Measurements from ENCODE around the gene S1PR5.
"Not testable (repeated sequence)": the region's sequence is repeated elsewhere in the genome, so short reads cannot be mapped to it uniquely, and the experiment has no call there.

Gene S1PR5

GRCh38 chr19:10544242-10544752 lies 27.1 kb upstream of the S1PR5 start:
- no peak for DNase-seq

GRCh38 chr19:10543420-10544241 lies 26.4 kb upstream of the S1PR5 start, which contains the start of gene ATG4D:
TSS of gene ATG4D (plus strand) at chr19:10543904. CDS start at chr19:10544091, 187 bp downstream.
- peak; percentile 88 for DNase-seq

- peak; percentile 68 for DNase-seq
These were observed 25.8 kb upstream of the S1PR5 start for GRCh38 chr19:10543059-10543419.

GRCh38 chr19:10539016-10539415 lies 21.8 kb upstream of the S1PR5 start:
- not testable (repeated sequence) for DNase-seq

DNA sequence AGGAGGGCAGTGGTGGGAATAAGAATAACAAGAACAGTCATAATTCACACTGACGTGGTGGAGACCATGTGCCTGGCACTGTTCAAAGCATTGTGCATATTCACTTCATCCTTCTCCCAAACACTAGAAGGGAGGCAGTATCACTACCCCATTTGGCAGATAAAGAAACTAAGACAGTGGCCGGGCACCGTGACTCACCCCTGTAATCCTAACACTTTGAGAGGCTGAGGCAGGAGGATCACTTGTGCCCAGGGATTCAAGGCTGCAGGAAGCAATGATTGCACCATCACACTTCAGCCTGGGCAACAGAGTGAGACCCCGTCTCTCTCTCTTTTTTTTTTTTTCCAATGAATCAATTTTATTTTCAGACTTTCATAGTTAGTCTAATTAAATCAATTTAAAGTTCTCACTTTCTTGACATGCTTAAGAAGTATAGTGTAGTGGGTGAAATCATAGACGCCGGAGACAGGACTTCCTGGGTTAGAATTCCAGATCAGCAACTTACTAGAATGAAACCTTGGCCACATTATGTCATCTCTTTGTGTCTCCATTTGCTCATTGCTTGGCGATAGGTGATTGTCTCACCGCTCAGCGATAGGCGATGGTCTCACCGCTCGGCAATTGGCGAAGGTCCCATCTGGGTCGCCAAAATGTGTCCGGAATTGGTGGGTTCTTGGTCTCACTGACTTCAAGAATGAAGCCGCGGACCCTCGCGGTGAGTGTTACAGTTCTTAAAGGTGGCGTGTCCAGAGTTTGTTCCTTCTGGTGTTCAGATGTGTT lies 21.1 kb upstream of the S1PR5 start:
- DNase-seq: no peak

GRCh38 chr19:10537668-10538067 lies 20.4 kb upstream of the S1PR5 start:
- no peak for DNase-seq

DNA sequence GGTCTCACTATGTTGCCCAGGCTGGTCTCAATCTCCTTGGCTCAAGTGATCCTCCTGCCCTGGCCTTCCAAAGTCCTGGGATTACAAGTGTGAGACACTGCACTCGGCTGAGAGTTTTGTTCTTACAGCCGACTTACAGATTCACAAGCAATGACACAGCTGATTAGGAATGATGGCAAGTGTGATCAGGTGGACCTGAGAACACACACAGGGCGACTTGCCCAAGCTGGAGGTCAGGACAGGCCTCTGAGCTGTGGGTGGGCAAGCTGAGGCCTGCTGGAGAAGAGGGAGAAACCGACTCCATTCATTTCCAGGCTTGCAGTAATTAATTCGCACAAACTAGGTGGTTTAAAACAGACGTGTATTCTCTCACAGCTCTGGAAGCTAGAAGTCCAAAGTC lies 18.4 kb upstream of the S1PR5 start:
- no peak for DNase-seq

DNA sequence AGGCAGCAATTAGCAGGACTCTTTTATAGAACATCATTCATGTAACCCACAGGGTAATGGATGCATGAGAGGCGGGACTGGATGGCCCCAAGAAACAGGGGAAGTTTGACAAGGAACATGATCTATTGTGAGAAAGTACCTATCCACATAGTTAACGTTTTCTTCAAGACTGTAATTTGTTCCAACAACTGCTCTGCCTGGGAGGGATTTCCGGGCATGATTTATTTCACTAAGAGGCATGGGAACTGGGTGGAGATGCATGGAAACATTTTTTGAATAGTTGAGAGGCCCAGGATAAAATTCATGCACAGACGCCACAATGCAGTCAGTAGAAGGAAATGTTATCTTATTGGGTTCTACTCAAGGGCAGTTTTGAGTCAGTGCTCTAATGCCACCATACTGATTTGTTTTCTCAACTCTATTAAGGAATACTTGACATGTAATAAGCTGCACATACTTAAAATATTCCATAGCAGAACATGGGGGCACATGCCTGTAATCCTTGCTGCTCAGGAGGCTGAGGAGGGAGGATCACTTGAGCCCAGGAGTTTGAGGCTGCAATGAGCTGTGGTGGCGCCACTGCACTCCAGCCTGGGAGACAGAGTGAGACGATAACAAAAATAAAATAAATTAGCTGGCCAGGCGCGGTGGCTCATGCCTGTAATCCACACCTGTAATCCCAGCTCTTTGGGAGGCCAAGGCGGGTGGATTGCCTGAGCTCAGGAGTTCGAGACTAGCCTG lies 16.6 kb upstream of the S1PR5 start:
- DNase-seq: no peak

GRCh38 chr19:10532457-10532856 lies 15.2 kb upstream of the S1PR5 start:
- DNase-seq: no peak

DNA sequence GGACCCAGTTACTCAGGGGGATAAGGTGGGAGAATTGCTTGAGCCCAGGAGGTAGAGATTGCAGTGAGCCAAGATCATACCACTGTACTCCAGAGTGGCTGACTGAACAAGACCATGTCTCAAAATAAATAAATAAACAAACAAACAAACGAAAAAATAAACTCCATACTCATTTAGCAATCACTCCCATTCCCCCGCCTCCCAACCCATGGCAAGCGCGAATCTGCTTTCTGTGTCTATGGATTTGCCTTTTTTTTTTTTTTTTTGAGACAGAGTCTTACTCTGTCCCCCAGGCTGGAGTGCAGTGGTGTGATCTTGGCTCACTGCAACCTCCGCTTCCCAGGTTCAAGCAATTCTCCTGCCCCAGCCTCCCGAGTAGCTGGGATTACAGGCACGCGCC lies 9.6 kb upstream of the S1PR5 start:
- not testable (repeated sequence) for DNase-seq

- no peak for DNase-seq
These were observed 8.4 kb upstream of the S1PR5 start for GRCh38 chr19:10525636-10526035.

- no peak for DNase-seq
These were observed 5.9 kb upstream of the S1PR5 start for GRCh38 chr19:10523135-10523636.

- DNase-seq: no peak
These were observed 4.4 kb upstream of the S1PR5 start for GRCh38 chr19:10521461-10522171.

DNA sequence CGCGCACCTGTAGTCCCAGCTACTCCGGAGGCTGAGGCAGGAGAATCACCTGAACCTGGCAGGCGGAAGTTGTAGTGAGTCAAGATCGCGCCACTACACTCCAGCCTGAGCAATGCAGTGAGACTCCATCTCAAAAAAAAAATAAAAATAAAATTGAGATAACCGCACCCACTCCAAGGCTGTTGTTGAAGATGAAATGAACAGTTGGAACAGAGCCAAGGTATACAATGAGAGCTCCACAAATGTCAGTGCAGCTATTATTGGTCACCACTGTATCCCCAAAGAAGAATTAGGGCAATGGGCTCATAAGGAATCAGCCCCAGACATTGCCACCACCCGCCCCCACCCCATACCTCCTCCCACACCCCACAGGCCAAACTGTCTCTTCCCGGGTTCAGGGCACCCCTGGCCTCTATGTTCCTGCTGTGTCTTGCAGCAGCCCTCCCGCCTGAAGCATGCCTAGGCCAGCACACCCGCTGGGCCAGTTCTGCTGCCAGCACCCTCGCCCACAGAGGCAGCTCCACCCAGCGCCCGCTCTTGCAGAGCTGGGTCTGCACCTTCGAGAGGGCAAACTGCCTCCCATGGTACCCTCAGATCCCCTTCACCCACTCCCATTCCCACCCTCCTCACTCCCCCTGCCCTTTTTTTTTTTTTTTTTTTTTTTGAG lies 3.5 kb upstream of the S1PR5 start:
- no peak for DNase-seq

DNA sequence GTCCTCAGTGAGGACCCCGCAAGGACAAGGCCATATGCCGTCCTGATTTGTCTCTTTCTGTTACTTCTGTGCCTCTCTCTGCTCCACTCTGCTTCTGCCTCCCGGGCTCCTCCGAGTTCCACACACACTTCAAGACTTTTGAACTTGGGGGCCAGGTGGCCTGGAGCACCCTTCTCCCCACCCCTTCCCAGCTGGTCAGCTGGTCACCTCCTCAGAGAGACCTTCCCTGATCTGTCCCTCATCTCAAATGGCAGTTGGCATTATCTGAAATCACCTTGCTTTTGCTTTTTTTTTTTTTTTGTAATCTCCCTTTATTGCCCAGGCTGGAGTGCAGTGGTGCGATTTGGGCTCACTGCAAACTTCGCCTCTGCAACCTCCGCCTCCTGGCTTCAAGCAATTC lies 2.2 kb upstream of the S1PR5 start:
- DNase-seq: no peak

GRCh38 chr19:10518444-10519361 lies 1.5 kb upstream of the S1PR5 start:
- DNase-seq: no peak

DNA sequence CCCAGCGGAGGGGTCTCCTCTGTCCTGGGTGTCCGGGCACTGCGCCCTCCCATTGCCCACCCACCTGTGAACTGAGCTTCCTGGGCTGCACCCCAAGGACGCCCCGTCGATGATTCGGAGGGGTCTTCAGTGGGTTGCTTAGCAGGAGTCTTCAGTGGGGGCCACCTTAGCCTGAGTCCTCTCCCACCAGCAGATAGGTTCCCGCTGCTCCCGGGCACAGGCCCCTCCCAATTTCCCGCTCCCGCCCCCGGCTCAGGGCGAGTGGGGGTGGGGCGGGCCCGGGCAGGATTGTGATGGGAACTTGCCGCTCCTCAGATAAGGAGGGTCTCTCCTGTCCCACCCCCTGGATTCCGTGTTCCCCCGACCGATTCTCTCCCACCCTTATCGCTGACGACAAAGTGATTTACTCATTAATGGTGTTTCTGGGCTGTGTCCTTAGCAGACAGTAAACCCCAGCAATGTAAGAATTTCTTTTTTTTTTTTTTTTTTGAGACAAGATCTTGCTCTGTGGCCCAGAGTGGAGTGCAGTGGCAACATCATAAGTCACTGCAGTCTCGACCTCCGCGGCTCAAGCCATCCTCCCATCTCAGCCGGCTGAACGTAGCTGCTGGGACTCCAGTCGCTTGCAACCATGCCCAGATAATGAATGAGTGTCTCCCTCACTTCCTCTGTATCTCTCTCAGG lies 655 bp upstream of the S1PR5 start:
- no peak for DNase-seq

- DNase-seq: peak; percentile 27
These were observed 468 bp downstream of the S1PR5 start for GRCh38 chr19:10516671-10517286.

GRCh38 chr19:10516064-10516385 lies 1.2 kb downstream of the S1PR5 start:
- no peak for DNase-seq

Measured in DMS153 (cell line).